Measurements from ENCODE around the gene RPS15. TPM values are rescaled to one million over a fixed set of nuclear protein-coding genes. Genes with fewer than 3 reads are reported as not detected.

Gene RPS15
- total and polyA plus RNA-seq, 2 donors (not counting 3 experiments of a cell fraction or from before 2014, with no cell fraction given): 1,260 to 3,270 TPM

DNA sequence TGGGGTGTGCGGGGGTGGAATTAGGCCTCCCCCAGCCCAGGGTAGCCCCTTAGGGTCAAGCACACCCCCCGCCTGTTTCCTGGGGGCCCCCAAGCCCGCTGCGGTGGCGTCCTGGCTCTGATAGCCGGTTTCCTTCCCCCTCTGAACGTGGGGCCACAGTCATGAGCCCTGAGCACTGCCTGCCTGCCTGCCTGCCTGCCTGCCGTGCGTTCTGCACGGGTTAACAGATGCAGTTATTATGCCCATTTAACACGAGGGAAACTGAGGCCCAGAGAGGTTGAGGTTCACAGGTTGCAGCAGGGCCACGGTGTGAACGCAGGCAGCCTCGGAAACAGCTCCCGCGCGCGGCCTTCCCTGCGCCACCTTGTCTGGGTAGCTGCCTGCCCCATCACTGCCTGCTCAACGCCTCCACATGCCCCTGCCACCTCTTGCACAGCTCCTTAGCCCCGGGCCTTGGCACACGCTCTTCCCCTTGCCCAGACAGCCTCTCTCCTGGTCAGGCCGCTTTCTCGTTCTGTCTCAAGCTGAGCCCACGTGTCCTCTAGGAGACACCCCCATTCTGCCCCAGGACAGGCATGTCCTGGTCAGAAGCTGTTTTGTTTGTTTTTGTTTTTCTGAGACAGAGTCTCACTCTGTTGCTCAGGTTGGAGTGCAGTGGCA lies 35.7 kb upstream of the RPS15 start:
- dilution Hi-C loops (cut with MboI; ENCODE audit: extremely low pct_ligation_motif_present, low sequenced_read_pairs): no loop called here
- FAIRE-seq (no peak), DNase-seq (ENCODE audit: low read depth, low spot score) (no peak)
- TF ChIP-seq POLR2AphosphoS5 (IDR thresholded peaks at IDR 0.05; ENCODE audit: insufficient read depth, low read depth, low read length) (no peak), JUN (IDR thresholded peaks at IDR 0.05; ENCODE audit: borderline replicate concordance, insufficient read depth, insufficient read length, low read depth) (no peak), GATA2 (IDR thresholded peaks at IDR 0.05; ENCODE audit: insufficient read depth, insufficient read length, low read depth, low read length) (no peak), FOS (IDR thresholded peaks at IDR 0.05; ENCODE audit: borderline replicate concordance, insufficient read depth, low read length) (no peak)
- TF ChIP-seq, protein P1, sequence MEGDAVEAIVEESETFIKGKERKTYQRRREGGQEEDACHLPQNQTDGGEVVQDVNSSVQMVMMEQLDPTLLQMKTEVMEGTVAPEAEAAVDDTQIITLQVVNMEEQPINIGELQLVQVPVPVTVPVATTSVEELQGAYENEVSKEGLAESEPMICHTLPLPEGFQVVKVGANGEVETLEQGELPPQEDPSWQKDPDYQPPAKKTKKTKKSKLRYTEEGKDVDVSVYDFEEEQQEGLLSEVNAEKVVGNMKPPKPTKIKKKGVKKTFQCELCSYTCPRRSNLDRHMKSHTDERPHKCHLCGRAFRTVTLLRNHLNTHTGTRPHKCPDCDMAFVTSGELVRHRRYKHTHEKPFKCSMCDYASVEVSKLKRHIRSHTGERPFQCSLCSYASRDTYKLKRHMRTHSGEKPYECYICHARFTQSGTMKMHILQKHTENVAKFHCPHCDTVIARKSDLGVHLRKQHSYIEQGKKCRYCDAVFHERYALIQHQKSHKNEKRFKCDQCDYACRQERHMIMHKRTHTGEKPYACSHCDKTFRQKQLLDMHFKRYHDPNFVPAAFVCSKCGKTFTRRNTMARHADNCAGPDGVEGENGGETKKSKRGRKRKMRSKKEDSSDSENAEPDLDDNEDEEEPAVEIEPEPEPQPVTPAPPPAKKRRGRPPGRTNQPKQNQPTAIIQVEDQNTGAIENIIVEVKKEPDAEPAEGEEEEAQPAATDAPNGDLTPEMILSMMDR (IDR thresholded peaks at IDR 0.05; ENCODE audit: extremely low read depth in 1 of 2, insufficient read depth in 1 of 2, low read depth in 1 of 2, low read length in 2 of 2): no peak
- Histone ChIP-seq H3K4me1 (ENCODE audit: control insufficient read depth, extremely low read depth, insufficient read depth, low read length) (peaks cover 18% of the 10 kb centered on the region), H3K4me2 (ENCODE audit: insufficient read depth, low read length) (no peak overlapping the region), H3K9ac (replicated peaks; ENCODE audit: extremely low read depth, insufficient read depth, low read length) (no peak overlapping the region), H3K27me3 (ENCODE audit: control insufficient read depth in 2 of 2, insufficient read depth in 2 of 2, low read length in 2 of 2) (no peaks in the 10 kb centered on the region), H3K4me3 (replicated peaks in 1 of 3; ENCODE audit: insufficient read depth in 1 of 3, low read depth in 1 of 3, low read length in 3 of 3) (no peak overlapping the region), H2AFZ (ENCODE audit: low read depth, low read length) (no peak overlapping the region), H3K9me1 (replicated peaks; ENCODE audit: control insufficient read depth, extremely low read depth, insufficient read depth, low read length) (no peaks in the 10 kb centered on the region), H3K27ac (ENCODE audit: insufficient read depth, low read depth, low read length) (no peak overlapping the region), H3K9me3 (replicated peaks; ENCODE audit: control insufficient read depth, insufficient read depth, low read length) (no peaks in the 10 kb centered on the region), H4K20me1 (replicated peaks; ENCODE audit: control insufficient read depth, extremely low read depth, insufficient read depth, low read length) (no peaks in the 10 kb centered on the region), H3K79me2 (ENCODE audit: control insufficient read depth, insufficient read depth, low read length) (no peaks in the 10 kb centered on the region), H3K36me3 (ENCODE audit: control insufficient read depth in 2 of 2, extremely low read depth in 1 of 2, insufficient read depth in 2 of 2, low read length in 2 of 2) (no peaks in the 10 kb centered on the region)
- ChIA-PET POLR2A (no interaction called here), CTCF (interaction anchor here (1.1 to 1.4 kb wide), 3 partner anchors 10 to 87 kb away, joined by 3 to 5 read pairs (median 4); no protein-coding TSS in a partner anchor)
- intact Hi-C loops (cut with micrococcal nuclease): loop anchor here (10.0 kb wide), 1 partner anchor 192 kb away; the partner anchor contains the start of gene MBD3
- no TSS peak for BruUV-seq (replicated peaks)
